WTC11 (cell line): ENCODE measurements around the gene PRKAG2. TPM values are rescaled to one million over a fixed set of nuclear protein-coding genes. Genes with fewer than 3 reads are reported as not detected.

Source experiments
- ATAC-seq: fragments of 200-7000 bp; cut with Tn5 transposase; 2 replicates; pipeline ENCODE4 v1.10.0; 2021; ENCODE audit warnings: mild to moderate bottlenecking, moderate library complexity
- CTCF ChIA-PET: fragments of 300-600 bp; sonication (Branson Sonifier 250); formaldehyde crosslinking; loops from one replicate; lab custom pipeline; 2021; ENCODE audit warnings: antibody characterized with exemption; lab: Charles Lee
- POLR2A ChIA-PET: fragments of 350-600 bp; sonication (Branson Sonifier 250); formaldehyde crosslinking; loops from one replicate; lab custom pipeline; 2021; ENCODE audit warnings: antibody characterized with exemption; lab: Charles Lee
- DNase-seq: peaks from one replicate; pipeline ENCODE4 v3.0.0; 2021; ENCODE audit warnings: low spot score
- H3K27ac Mint-ChIP-seq: 2 replicates; pipeline ENCODE4 v1.8.0; 2021; ENCODE audit warnings: mixed read lengths
- H3K27me3 Mint-ChIP-seq: 2 replicates; pipeline ENCODE4 v1.8.0; 2021; ENCODE audit warnings: low read depth, mild to moderate bottlenecking, moderate library complexity, mixed read lengths
- H3K36me3 Mint-ChIP-seq: 2 replicates; pipeline ENCODE4 v1.8.0; 2021; ENCODE audit warnings: mixed read lengths
- H3K4me1 Mint-ChIP-seq: 2 replicates; pipeline ENCODE4 v1.8.0; 2022; ENCODE audit warnings: mixed read lengths
- H3K4me3 Mint-ChIP-seq: 2 replicates; pipeline ENCODE4 v1.8.0; 2021; ENCODE audit warnings: mild to moderate bottlenecking, moderate library complexity, mixed read lengths
- H3K9me3 Mint-ChIP-seq: 2 replicates; pipeline ENCODE4 v1.8.0; 2021; ENCODE audit warnings: mixed read lengths
- ARID4B ChIP-seq: sonication (generic); formaldehyde crosslinking; IDR thresholded peaks from 2 replicates; pipeline ENCODE4 v1.8.0; 2023; ENCODE audit warnings: missing genetic modification reagents, mild to moderate bottlenecking, borderline replicate concordance
- CBFB ChIP-seq: sonication (generic); formaldehyde crosslinking; IDR thresholded peaks from 2 replicates; pipeline ENCODE4 v1.8.1; 2022; ENCODE audit warnings: mild to moderate bottlenecking, low read depth, missing genetic modification reagents
- CREM ChIP-seq: sonication (generic); formaldehyde crosslinking; IDR thresholded peaks from 2 replicates; pipeline ENCODE4 v1.8.1; 2022; ENCODE audit warnings: mild to moderate bottlenecking, missing genetic modification reagents, moderate library complexity
- E2F5 ChIP-seq: sonication (generic); formaldehyde crosslinking; IDR thresholded peaks from 2 replicates; pipeline ENCODE4 v1.8.1; 2022; ENCODE audit warnings: mild to moderate bottlenecking, moderate library complexity, missing genetic modification reagents
- FOXJ3 ChIP-seq: sonication (generic); formaldehyde crosslinking; IDR thresholded peaks from 2 replicates; pipeline ENCODE4 v1.9.0; 2021; ENCODE audit warnings: missing genetic modification reagents, mild to moderate bottlenecking, borderline replicate concordance
- GTF2I ChIP-seq: fragments of 250-450 bp; sonication (Bioruptor Pico); conservative IDR thresholded peaks from 2 replicates; pipeline ENCODE4 v1.4.0; 2021; ENCODE audit warnings: mild to moderate bottlenecking
- IRF2 ChIP-seq: sonication (generic); formaldehyde crosslinking; IDR thresholded peaks from 2 replicates; pipeline ENCODE4 v1.8.0; 2022; ENCODE audit warnings: low read depth, missing genetic modification reagents, borderline replicate concordance
- MXD4 ChIP-seq: fragments of 250-450 bp; sonication (Bioruptor Pico); IDR thresholded peaks from 2 replicates; pipeline ENCODE4 v1.8.0; 2021; ENCODE audit warnings: mild to moderate bottlenecking, moderate library complexity, borderline replicate concordance
- NFYB ChIP-seq: sonication (generic); formaldehyde crosslinking; conservative IDR thresholded peaks from 2 replicates; pipeline ENCODE4 v1.8.0; 2022; ENCODE audit warnings: low read depth, missing genetic modification reagents
- OVOL2 ChIP-seq: fragments of 250-450 bp; sonication (Bioruptor Pico); IDR thresholded peaks from 2 replicates; pipeline ENCODE4 v1.9.0; 2021; ENCODE audit warnings: mild to moderate bottlenecking, borderline replicate concordance
- SMAD4 ChIP-seq: sonication (generic); formaldehyde crosslinking; IDR thresholded peaks from 2 replicates; pipeline ENCODE4 v1.8.0; 2022; ENCODE audit warnings: mild to moderate bottlenecking, missing genetic modification reagents
- SP1 ChIP-seq: sonication (generic); formaldehyde crosslinking; conservative IDR thresholded peaks from 2 replicates; pipeline ENCODE4 v1.8.1; 2022; ENCODE audit warnings: missing genetic modification reagents
- TCF7 ChIP-seq: sonication (generic); formaldehyde crosslinking; IDR thresholded peaks from 2 replicates; pipeline ENCODE4 v1.8.0; 2022; ENCODE audit warnings: mild to moderate bottlenecking, low read depth, missing genetic modification reagents, moderate library complexity
- TEAD1 ChIP-seq: sonication (generic); formaldehyde crosslinking; IDR thresholded peaks from 2 replicates; pipeline ENCODE4 v1.8.0; 2022; ENCODE audit warnings: mild to moderate bottlenecking, missing genetic modification reagents
- TEAD4 ChIP-seq: sonication (generic); formaldehyde crosslinking; IDR thresholded peaks from 2 replicates; pipeline ENCODE4 v1.8.0; 2022; ENCODE audit warnings: mild to moderate bottlenecking, missing genetic modification reagents
- ZNF232 ChIP-seq: sonication (generic); formaldehyde crosslinking; IDR thresholded peaks from 2 replicates; pipeline ENCODE4 v1.8.0; 2022; ENCODE audit warnings: mild to moderate bottlenecking, missing genetic modification reagents
- total RNA-seq: library from RNA; stranded (reverse); gene quantifications from 3 replicates; pipeline ENCODE4 v1.2.3, GENCODE V29; 2021
- TF ChIP-seq, protein P1 (sequence below): fragments of 250-450 bp; sonication (Bioruptor Pico); IDR thresholded peaks from 2 replicates; pipeline ENCODE4 v1.9.0; 2021; ENCODE audit warnings: mild to moderate bottlenecking
- TF ChIP-seq, protein P2 (sequence below): sonication (generic); formaldehyde crosslinking; IDR thresholded peaks from 2 replicates; pipeline ENCODE4 v1.8.1; 2023; ENCODE audit warnings: mild to moderate bottlenecking, missing genetic modification reagents
- TF ChIP-seq, protein P3 (sequence below): sonication (generic); formaldehyde crosslinking; conservative IDR thresholded peaks from 2 replicates; pipeline ENCODE4 v1.8.1; 2022; ENCODE audit warnings: mild to moderate bottlenecking, missing genetic modification reagents

PRKAG2 gene
- total RNA-seq, 1 experiment from 2014 or later, result 20.3 TPM

DNA sequence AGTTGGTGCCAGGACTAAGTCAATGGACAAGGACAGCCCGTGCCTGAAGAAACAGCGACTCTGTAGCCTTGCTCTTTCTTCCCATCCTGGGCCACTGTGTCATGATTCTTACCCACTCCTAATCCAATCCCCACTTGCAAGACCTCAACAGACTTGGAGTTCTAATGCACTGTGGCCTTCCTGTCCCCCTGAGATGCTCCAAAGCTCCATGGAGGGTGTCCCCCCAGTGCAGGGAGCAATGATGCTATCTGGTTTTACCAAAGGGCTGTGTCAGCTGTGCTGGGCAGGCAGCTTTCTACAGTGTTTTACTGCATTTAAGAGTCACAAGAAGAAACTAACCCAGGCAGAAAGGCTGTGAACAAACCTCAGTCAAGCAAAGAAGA lies 108.1 kb downstream of the PRKAG2 start:
- ChIA-PET POLR2A (no interaction called here), CTCF (interaction anchor here (1.2 to 1.4 kb wide), 2 partner anchors 9 kb away, joined by 3 to 7 read pairs; no protein-coding TSS in a partner anchor)
- Mint-ChIP-seq H3K27ac (no peak overlapping the region), H3K27me3 (no peaks in the 10 kb centered on the region; the same call in 1 of the 2 replicates), H3K4me1 (no peaks in the 10 kb centered on the region), H3K36me3 (no peaks in the 10 kb centered on the region), H3K4me3 (no peak overlapping the region), H3K9me3 (no peaks in the 10 kb centered on the region)
- ATAC-seq (no peak), DNase-seq (no peak)
- no peak for TF ChIP-seq E2F5 (CRISPR knock-in tag)
- TF ChIP-seq ZNF232 (CRISPR knock-in tag), result no peak
- no peak for TF ChIP-seq GTF2I (CRISPR knock-in tag)

- Mint-ChIP-seq H3K4me1 (peaks cover 7% of the 10 kb centered on the region), H3K9me3 (no peaks in the 10 kb centered on the region), H3K27me3 (peaks cover 6% of the 10 kb centered on the region), H3K4me3 (no peak overlapping the region), H3K27ac (no peak overlapping the region), H3K36me3 (no peaks in the 10 kb centered on the region)
- ChIA-PET CTCF (interaction anchor here (1.2 to 1.3 kb wide), 2 partner anchors 8 to 15 kb away, joined by 3 read pairs; no protein-coding TSS in a partner anchor), POLR2A (no interaction called here)
- TF ChIP-seq CREM (CRISPR knock-in tag) (no peak), CBFB (no peak), TEAD4 (CRISPR knock-in tag) (no peak), IRF2 (no peak), OVOL2 (CRISPR knock-in tag) (no peak), FOXJ3 (CRISPR knock-in tag) (no peak), TCF7 (CRISPR knock-in tag) (no peak), TEAD1 (CRISPR knock-in tag) (no peak), NFYB (CRISPR knock-in tag) (no peak)
- ATAC-seq (no peak), DNase-seq (no peak)
Measured at GRCh38 chr7:151767557-151767956, 109.4 kb downstream of the PRKAG2 start.

DNA sequence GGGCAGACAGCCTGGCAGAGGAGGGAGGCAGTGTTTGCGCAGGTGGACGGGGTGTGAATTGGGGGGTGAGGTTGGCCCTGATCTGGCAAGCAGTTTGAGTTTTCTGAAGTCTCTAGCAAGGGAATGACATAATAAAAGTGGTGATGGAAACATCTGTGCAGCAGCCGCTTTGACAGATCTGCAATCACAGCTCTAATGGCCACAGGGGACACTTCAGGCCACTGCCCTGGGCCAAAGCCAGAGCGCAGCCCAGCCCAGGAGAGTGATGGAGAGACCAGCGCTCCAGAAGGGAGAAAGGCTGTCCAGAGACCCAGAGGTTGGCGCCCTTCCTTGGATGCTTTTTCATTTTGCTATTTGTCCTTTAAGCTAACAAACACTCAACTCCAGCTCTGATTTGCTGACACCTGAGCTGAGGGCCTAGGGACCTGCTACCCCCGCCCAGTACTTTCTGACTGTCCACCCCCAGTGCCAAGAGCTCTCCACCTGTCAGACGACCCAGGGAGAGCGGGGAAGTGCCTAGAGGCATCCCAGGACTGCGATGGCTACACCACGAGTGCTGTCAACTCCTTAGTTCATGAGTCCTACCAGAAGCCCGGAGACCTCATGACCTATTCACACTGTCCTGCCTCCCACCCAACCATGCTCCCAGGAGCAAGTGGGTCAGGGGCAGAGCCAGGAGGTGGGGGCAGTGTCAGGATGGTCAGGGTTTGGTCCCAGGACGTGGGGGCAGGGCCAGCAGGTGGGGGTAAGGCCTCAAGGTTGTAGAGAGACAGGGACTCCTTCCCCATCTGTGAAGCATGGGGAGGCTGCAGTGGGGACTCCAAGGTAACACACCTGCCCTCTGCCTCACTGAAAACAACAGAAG lies 112.6 kb downstream of the PRKAG2 start:
- ChIA-PET POLR2A (no interaction called here), CTCF (interaction anchor here (0.6 to 2.8 kb wide), 4 partner anchors 19 to 144 kb away, joined by 3 to 19 read pairs (median 4); no protein-coding TSS in a partner anchor)
- Mint-ChIP-seq H3K9me3 (no peaks in the 10 kb centered on the region), H3K27me3 (peaks cover 8% of the 10 kb centered on the region), H3K4me3 (no peak overlapping the region), H3K36me3 (no peaks in the 10 kb centered on the region), H3K27ac (no peak overlapping the region), H3K4me1 (peaks cover 12% of the 10 kb centered on the region)
- DNase-seq (no peak), ATAC-seq (no peak)
- TF ChIP-seq ARID4B (CRISPR knock-in tag) (no peak), MXD4 (CRISPR knock-in tag) (no peak), OVOL2 (CRISPR knock-in tag) (no peak), SP1 (CRISPR knock-in tag) (no peak), SMAD4 (CRISPR knock-in tag) (no peak)
- TF ChIP-seq, protein P1, sequence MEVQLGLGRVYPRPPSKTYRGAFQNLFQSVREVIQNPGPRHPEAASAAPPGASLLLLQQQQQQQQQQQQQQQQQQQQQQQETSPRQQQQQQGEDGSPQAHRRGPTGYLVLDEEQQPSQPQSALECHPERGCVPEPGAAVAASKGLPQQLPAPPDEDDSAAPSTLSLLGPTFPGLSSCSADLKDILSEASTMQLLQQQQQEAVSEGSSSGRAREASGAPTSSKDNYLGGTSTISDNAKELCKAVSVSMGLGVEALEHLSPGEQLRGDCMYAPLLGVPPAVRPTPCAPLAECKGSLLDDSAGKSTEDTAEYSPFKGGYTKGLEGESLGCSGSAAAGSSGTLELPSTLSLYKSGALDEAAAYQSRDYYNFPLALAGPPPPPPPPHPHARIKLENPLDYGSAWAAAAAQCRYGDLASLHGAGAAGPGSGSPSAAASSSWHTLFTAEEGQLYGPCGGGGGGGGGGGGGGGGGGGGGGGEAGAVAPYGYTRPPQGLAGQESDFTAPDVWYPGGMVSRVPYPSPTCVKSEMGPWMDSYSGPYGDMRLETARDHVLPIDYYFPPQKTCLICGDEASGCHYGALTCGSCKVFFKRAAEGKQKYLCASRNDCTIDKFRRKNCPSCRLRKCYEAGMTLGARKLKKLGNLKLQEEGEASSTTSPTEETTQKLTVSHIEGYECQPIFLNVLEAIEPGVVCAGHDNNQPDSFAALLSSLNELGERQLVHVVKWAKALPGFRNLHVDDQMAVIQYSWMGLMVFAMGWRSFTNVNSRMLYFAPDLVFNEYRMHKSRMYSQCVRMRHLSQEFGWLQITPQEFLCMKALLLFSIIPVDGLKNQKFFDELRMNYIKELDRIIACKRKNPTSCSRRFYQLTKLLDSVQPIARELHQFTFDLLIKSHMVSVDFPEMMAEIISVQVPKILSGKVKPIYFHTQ (CRISPR knock-in tag), result no peak
- TF ChIP-seq, protein P2, sequence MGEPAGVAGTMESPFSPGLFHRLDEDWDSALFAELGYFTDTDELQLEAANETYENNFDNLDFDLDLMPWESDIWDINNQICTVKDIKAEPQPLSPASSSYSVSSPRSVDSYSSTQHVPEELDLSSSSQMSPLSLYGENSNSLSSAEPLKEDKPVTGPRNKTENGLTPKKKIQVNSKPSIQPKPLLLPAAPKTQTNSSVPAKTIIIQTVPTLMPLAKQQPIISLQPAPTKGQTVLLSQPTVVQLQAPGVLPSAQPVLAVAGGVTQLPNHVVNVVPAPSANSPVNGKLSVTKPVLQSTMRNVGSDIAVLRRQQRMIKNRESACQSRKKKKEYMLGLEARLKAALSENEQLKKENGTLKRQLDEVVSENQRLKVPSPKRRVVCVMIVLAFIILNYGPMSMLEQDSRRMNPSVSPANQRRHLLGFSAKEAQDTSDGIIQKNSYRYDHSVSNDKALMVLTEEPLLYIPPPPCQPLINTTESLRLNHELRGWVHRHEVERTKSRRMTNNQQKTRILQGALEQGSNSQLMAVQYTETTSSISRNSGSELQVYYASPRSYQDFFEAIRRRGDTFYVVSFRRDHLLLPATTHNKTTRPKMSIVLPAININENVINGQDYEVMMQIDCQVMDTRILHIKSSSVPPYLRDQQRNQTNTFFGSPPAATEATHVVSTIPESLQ (CRISPR knock-in tag), result no peak
- TF ChIP-seq, protein P3, sequence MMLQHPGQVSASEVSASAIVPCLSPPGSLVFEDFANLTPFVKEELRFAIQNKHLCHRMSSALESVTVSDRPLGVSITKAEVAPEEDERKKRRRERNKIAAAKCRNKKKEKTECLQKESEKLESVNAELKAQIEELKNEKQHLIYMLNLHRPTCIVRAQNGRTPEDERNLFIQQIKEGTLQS, result no peak
